Common myeloid progenitor, CD34-positive (primary cell): Measurements from ENCODE around the gene EPAS1.

Source experiments
- CTCF ChIA-PET: fragments of 350-600 bp; sonication (Branson Sonifier 250); formaldehyde crosslinking; loops from one replicate; lab custom pipeline; 2021; ENCODE audit warnings: antibody characterized with exemption; lab: Charles Lee
- POLR2A ChIA-PET: fragments of 350-600 bp; sonication (Branson Sonifier 250); formaldehyde crosslinking; loops from one replicate; lab custom pipeline; 2021; ENCODE audit warnings: antibody characterized with exemption; lab: Charles Lee
- DNase-seq, 3 donors: peaks; one replicate each; pipeline versions ENCODE4 v3.0.0 to v3.0.0-alpha.2; 2013
- H3K27ac ChIP-seq, 2 experiments: 1 replicate in 1 of 2; 2 replicates in 1 of 2; pipeline ENCODE4 v1.7.0; 2013; ENCODE audit warnings: inconsistent platforms in 2 of 2, low read length in 2 of 2, mild to moderate bottlenecking in 2 of 2, low read depth in 1 of 2, moderate library complexity in 1 of 2; ENCODE audit not compliant: severe bottlenecking in 2 of 2, insufficient read depth in 1 of 2, poor library complexity in 1 of 2
- H3K27me3 ChIP-seq, 5 experiments: replicated peaks in 2 of 5; 1 replicate in 3 of 5; 2 replicates in 2 of 5; pipeline versions ENCODE4 v1.6.1 to v1.7.0; 2013; ENCODE audit warnings: low read length in 4 of 5, mild to moderate bottlenecking in 2 of 5, moderate library complexity in 2 of 5, inconsistent platforms in 1 of 5; ENCODE audit not compliant: insufficient read depth in 5 of 5, control insufficient read depth in 4 of 5
- H3K36me3 ChIP-seq, 4 experiments: 1 replicate in 2 of 4; 2 replicates in 2 of 4; pipeline versions ENCODE4 v1.6.1 to v1.7.0; 2013; ENCODE audit warnings: low read length in 3 of 4, control low read depth in 1 of 4, mild to moderate bottlenecking in 1 of 4; ENCODE audit not compliant: control insufficient read depth in 4 of 4, insufficient read depth in 4 of 4
- H3K4me1 ChIP-seq, 4 experiments: 1 replicate in 3 of 4; 2 replicates in 1 of 4; pipeline versions ENCODE4 v1.6.1 to v1.7.1; 2013; ENCODE audit warnings: low read length in 3 of 4, mild to moderate bottlenecking in 3 of 4, control low read depth in 1 of 4, inconsistent platforms in 1 of 4, moderate library complexity in 1 of 4; ENCODE audit not compliant: control insufficient read depth in 4 of 4, insufficient read depth in 4 of 4; ENCODE audit errors: control extremely low read depth in 1 of 4
- H3K4me3 ChIP-seq, 7 experiments: 1 replicate in 4 of 7; 2 replicates in 3 of 7; pipeline versions ENCODE4 v1.5.1 to v1.7.0; 2013; ENCODE audit warnings: mild to moderate bottlenecking in 7 of 7, low read length in 6 of 7, moderate library complexity in 6 of 7, inconsistent platforms in 2 of 7, low read depth in 2 of 7, control low read depth in 1 of 7; ENCODE audit not compliant: insufficient read depth in 4 of 7, control insufficient read depth in 1 of 7; ENCODE audit errors: extremely low read depth in 1 of 7
- H3K9me3 ChIP-seq, 5 experiments: 1 replicate in 4 of 5; 2 replicates in 1 of 5; pipeline versions ENCODE4 v1.6.1 to v1.7.1; 2013; ENCODE audit warnings: low read length in 4 of 5, mild to moderate bottlenecking in 2 of 5, inconsistent platforms in 1 of 5, low read depth in 1 of 5, moderate library complexity in 1 of 5; ENCODE audit not compliant: control insufficient read depth in 4 of 5, insufficient read depth in 2 of 5; ENCODE audit errors: control extremely low read depth in 1 of 5
- WGBS: methylation state at CpG from one replicate; pipeline ENCODE4 v1.1.5; 2013; ENCODE audit not compliant: insufficient coverage; 5-methylcytosine and 5-hydroxymethylcytosine counted together

Gene EPAS1

DNA sequence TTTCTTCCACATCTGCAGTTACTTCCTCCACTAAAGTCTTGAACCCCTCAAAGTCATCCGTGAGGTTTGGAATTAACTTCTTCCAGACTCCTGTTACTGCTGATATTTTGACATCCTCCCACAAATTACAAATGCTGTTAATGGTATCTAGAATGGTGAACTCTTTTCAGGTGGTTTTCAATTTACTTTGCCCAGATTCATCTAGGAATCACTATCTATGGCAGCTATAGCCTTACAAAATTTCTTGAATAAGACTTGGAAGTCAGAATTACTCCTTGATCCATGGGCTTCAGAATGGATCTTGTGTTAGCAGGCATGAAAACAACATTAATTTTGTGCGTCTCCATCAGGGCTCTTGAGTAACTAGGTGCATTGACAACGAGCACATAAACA is 19.9 kb downstream of the EPAS1 start:
- 100% methylated on average over 2 of the region's 3 CpGs for WGBS
- CTCF ChIA-PET, result no interaction called here

DNA sequence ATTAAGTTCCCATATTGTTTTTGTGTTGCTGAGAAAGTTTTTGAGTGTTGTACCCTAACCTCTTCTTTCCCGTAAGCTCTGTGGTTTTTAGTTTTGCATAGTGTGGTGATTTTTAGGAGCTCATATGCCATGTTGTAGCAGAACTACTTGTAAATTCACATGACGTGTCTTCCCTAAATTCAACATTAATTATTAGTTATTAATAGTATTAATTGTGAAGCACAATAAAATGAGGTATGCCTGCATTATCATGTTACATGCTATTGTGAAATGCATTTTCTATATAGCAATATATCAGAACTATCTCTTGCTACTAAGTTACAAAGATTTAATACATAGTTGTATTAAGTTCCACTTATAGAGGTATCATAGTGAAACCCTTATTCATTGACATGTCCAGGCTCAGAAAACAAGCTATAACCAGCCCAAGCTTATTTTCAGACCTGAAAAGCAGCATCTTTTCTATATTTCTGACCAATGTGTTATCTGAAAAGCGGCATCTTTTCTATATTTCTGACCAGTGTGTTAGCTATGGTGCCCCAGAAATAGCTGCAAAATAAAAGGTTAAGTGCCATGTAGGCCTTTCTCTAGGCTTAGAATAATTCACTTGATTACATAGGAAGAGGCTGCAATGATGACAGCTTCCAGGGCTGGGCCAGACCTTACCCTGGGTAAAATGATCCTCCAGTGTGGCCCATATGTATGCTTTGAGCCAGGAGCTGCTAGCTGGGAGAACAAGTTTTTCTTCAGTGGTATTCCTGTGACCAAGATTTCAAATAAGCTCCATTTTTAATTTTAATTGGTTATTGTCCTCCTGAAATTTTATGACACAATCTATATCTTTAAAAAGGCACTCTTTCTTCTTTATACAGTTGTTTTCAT is 21.6 kb downstream of the EPAS1 start:
- H3K4me1 ChIP-seq, result peaks cover 2 to 12% (median 9%) of the 10 kb centered on the region in 4 experiments

More for the DNA sequence above, 19.9 kb downstream of the EPAS1 start:
- Histone ChIP-seq H3K27ac (peak overlapping the region in 1 of 2 experiments; percentile 46), H3K27me3 (no peaks in the 10 kb centered on the region), H3K4me1 (peaks cover 2 to 12% (median 9%) of the 10 kb centered on the region in 4 experiments), H3K36me3 (no peaks in the 10 kb centered on the region), H3K9me3 (no peaks in the 10 kb centered on the region), H3K4me3 (no peak overlapping the region)
- no peak for DNase-seq
- POLR2A ChIA-PET, result no interaction called here

GRCh38 chr2:46319711-46320110 is 22.5 kb downstream of the EPAS1 start:
- Histone ChIP-seq H3K9me3 (no peaks in the 10 kb centered on the region), H3K27ac (no peak overlapping the region), H3K27me3 (no peaks in the 10 kb centered on the region), H3K36me3 (no peaks in the 10 kb centered on the region), H3K4me3 (no peak overlapping the region), H3K4me1 (peaks cover 2 to 12% (median 9%) of the 10 kb centered on the region in 4 experiments)
- POLR2A ChIA-PET, result no interaction called here
- CTCF ChIA-PET, result interaction anchor here (2.0 to 2.3 kb wide), 2 partner anchors 8 to 9 kb away, joined by 6 to 9 read pairs; no protein-coding TSS in a partner anchor
- 96% methylated on average over 5 of the region's 5 CpGs for WGBS
- no peak for DNase-seq

More for the DNA sequence above, 21.6 kb downstream of the EPAS1 start:
- 100% methylated on average over 1 of the region's 3 CpGs for WGBS
- no peak overlapping the region for H3K27ac ChIP-seq
- CTCF ChIA-PET, result interaction anchor here (2.0 to 2.3 kb wide), 2 partner anchors 8 to 10 kb away, joined by 6 to 9 read pairs; no protein-coding TSS in a partner anchor
- H3K27me3 ChIP-seq, result no peaks in the 10 kb centered on the region
- no peak for DNase-seq
- no peaks in the 10 kb centered on the region for H3K9me3 ChIP-seq
- H3K4me3 ChIP-seq, result no peak overlapping the region
- no peaks in the 10 kb centered on the region for H3K36me3 ChIP-seq
- POLR2A ChIA-PET, result no interaction called here

DNA sequence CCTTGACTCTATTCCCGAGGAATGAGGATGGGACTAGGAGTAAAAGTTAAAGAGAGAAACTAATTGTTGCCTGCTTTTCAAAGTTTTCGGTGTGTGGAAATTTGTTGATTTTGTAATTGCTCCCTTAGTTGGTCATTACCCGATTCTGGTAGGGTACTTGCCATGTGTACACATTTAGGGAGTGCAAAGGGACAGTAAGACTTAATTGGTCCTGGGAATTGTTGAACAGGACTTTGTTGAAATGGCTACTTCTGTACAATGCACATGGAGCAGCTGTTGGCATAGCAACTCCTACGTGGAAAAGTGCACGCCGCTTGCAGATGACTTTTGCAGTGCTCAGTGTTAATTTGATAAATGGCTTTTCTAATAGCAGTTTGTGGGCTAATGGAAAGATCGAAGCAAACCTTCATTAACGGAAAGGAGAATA is 22.9 kb downstream of the EPAS1 start:
- Histone ChIP-seq H3K4me3 (no peak overlapping the region), H3K9me3 (no peaks in the 10 kb centered on the region), H3K27ac (no peak overlapping the region), H3K27me3 (no peaks in the 10 kb centered on the region), H3K36me3 (no peaks in the 10 kb centered on the region), H3K4me1 (peaks cover 2 to 7% (median 6%) of the 10 kb centered on the region in 4 experiments)
- WGBS, result 98% methylated on average over 7 of the region's 8 CpGs
- DNase-seq, result no peak
- ChIA-PET CTCF (no interaction called here), POLR2A (no interaction called here)

DNA sequence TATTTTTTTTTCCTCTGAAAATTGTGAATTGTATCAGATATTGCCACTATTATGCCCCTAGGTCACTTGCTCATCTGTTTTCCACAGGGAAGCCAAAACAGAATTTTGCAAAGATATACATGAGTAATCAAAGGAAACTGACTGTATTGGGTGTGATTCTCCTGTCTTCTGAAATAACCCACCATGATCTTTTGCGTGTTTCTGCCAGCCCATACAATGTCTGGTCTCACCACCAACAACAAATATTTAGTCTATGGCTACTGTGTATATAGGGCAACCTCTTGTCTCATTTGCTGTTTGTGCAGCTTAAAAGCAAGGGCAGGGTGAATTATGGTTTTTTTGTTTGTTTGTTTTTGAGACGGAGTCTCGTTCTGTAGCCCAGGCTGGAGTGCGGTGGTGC is 26.5 kb downstream of the EPAS1 start:
- WGBS, result 100% methylated on average over 3 of the region's 4 CpGs
- ChIA-PET CTCF (no interaction called here), POLR2A (no interaction called here)
- no peak overlapping the region for H3K4me3 ChIP-seq
- H3K36me3 ChIP-seq, result no peaks in the 10 kb centered on the region
- H3K27ac ChIP-seq, result no peak overlapping the region
- H3K9me3 ChIP-seq, result no peaks in the 10 kb centered on the region
- DNase-seq, result no peak
- H3K4me1 ChIP-seq, result peaks cover 0 to 15% (median 6%) of the 10 kb centered on the region in 4 experiments
- no peaks in the 10 kb centered on the region for H3K27me3 ChIP-seq

DNA sequence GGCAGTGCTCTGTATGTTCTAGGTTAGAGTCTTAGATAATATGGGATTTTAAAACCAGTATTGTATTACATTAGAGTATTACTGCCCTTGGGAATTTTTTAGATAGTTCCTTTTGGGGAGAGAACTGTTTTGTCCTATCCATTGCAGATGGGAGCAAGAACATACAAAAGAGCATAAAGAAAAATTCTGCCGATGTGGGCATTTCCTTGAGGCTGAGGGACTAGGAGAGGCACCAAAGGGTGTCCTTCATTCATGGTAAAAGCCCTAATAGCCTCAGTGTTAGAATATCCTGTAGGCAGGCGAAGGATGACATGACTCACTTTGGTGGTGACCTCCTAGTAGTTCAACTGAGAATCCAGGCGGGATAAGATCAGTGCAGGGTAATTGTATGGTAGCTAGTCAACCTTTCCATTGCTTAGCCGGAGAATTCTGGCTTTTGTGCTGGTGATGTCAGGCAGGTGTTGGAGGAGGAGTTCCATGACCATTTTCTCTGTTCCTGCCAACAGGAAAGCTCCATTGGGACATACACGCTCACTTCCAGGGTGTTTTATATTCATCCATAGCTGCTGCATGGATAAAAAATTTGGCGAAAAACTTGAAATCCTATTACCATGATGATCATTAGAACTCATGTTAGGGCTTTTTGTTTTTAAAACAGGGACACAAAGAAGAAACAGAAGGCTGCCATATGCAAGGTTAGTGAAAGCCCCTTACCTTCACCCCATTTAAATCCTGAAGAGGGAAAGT is 28.1 kb downstream of the EPAS1 start:
- DNase-seq, result no peak
- 97% methylated on average over 6 of the region's 6 CpGs for WGBS

More for the DNA sequence above, 28.1 kb downstream of the EPAS1 start:
- no peaks in the 10 kb centered on the region for H3K36me3 ChIP-seq
- H3K9me3 ChIP-seq, result no peaks in the 10 kb centered on the region
- CTCF ChIA-PET, result interaction anchor here (0.8 to 1.6 kb wide), 3 partner anchors 28 to 96 kb away, joined by 3 to 6 read pairs (median 4); partner anchors contain the start of gene EPAS1
- H3K4me1 ChIP-seq, result peaks cover 0 to 18% (median 6%) of the 10 kb centered on the region in 4 experiments
- no peaks in the 10 kb centered on the region for H3K27me3 ChIP-seq
- H3K27ac ChIP-seq, result no peak overlapping the region
- POLR2A ChIA-PET, result no interaction called here
- no peak overlapping the region for H3K4me3 ChIP-seq
